Esophagus squamous epithelium (tissue), 4 donors: ENCODE data around the gene PPP1R9A.

Experiments
- CTCF ChIP-seq, 6 experiments: fragments of 450-650 bp in 4 of 6; fragments of 200-600 bp in 2 of 6; sonication (generic) in 2 of 6; IDR thresholded peaks; one replicate each; pipeline ENCODE4 v1.5.1; 2016 to 2019; ENCODE audit warnings: antibody characterized with exemption in 6 of 6, mild to moderate bottlenecking in 4 of 6, moderate library complexity in 4 of 6
- POLR2A ChIP-seq, 4 donors: fragments of 450-650 bp; IDR thresholded peaks; one replicate each; pipeline ENCODE4 v1.6.1; 2017; ENCODE audit warnings: antibody characterized with exemption in 4 of 4, mild to moderate bottlenecking in 4 of 4, moderate library complexity in 3 of 4

GRCh38 chr7:95132500-95132899 lies 225.1 kb downstream of the PPP1R9A start:
- no peak for TF ChIP-seq POLR2A (IDR thresholded peaks at IDR 0.05)
- TF ChIP-seq CTCF (IDR thresholded peaks at IDR 0.05) = no peak
